Measurements from ENCODE around the gene CCDC74A.
"Not testable (repeated sequence)": the region's sequence is repeated elsewhere in the genome, so short reads cannot be mapped to it uniquely, and the experiment has no call there.

The CCDC74A gene

GRCh38 chr2:131527131-131528001 lies at the start of gene CCDC74A:
TSS of gene CCDC74A (plus strand) at chr2:131527888. CDS start at chr2:131527971, 83 bp downstream.
- peak; percentile 83 for DNase-seq

GRCh38 chr2:131478074-131478849 lies 49.4 kb upstream of the CCDC74A start:
- DNase-seq = not testable (repeated sequence)

- DNase-seq = not testable (repeated sequence)
Measured at GRCh38 chr2:131478850-131479461, 48.7 kb upstream of the CCDC74A start.

GRCh38 chr2:131480351-131480750 lies 47.3 kb upstream of the CCDC74A start:
- DNase-seq = not testable (repeated sequence)

- DNase-seq = not testable (repeated sequence)
Measured at GRCh38 chr2:131482506-131483155, 45.1 kb upstream of the CCDC74A start.

- not testable (repeated sequence) for DNase-seq
Measured at GRCh38 chr2:131483981-131484820, 43.5 kb upstream of the CCDC74A start.

- DNase-seq = not testable (repeated sequence)
Measured at GRCh38 chr2:131484906-131485460, 42.7 kb upstream of the CCDC74A start.

- DNase-seq = not testable (repeated sequence)
Measured at GRCh38 chr2:131486201-131486902, 41.3 kb upstream of the CCDC74A start.

GRCh38 chr2:131488306-131489205 lies 39.1 kb upstream of the CCDC74A start:
- DNase-seq = no peak

- peak; percentile 46 for DNase-seq
Measured at GRCh38 chr2:131490616-131491468, 36.8 kb upstream of the CCDC74A start.

GRCh38 chr2:131491469-131491836 lies 36.2 kb upstream of the CCDC74A start:
- not testable (repeated sequence) for DNase-seq

- not testable (repeated sequence) for DNase-seq
Measured at GRCh38 chr2:131492015-131492417, 35.7 kb upstream of the CCDC74A start, which contains the start of gene MZT2A. TSS of gene MZT2A (minus strand) at chr2:131492397. CDS start at chr2:131492376, 21 bp downstream.

- peak; percentile 97 for DNase-seq
Measured at GRCh38 chr2:131492418-131493198, 35.1 kb upstream of the CCDC74A start.

- no peak for DNase-seq
Measured at GRCh38 chr2:131493199-131493968, 34.3 kb upstream of the CCDC74A start.

GRCh38 chr2:131495506-131495905 lies 32.2 kb upstream of the CCDC74A start:
- DNase-seq = not testable (repeated sequence)

- DNase-seq = peak; percentile 83
Measured at GRCh38 chr2:131498321-131498973, 29.2 kb upstream of the CCDC74A start.

Data from activated CD4-positive, alpha-beta T cell treated with anti-CD3 and anti-CD28 coated beads, Interleukin-2, amount 50 U/mL, for 16 hours (primary cell).